Right atrium auricular region (tissue), 2 donors: ENCODE data around the gene ROR2. TPM values are rescaled to one million over a fixed set of nuclear protein-coding genes. Genes with fewer than 3 reads are reported as not detected.

ENCODE experiments used
- DNase-seq: peaks from one replicate; pipeline ENCODE4 v3.0.0-alpha.2; 2019; ENCODE audit warnings: low spot score
- H3K27ac ChIP-seq, 2 donors: fragments of 200-600 bp; sonication (generic); 1 replicate in 1 of 2; 2 replicates in 1 of 2; pipeline ENCODE4 v1.5.1; 2016 to 2019
- H3K27me3 ChIP-seq, 2 donors: fragments of 200-600 bp; sonication (generic); one replicate each; pipeline versions ENCODE4 v1.5.1 to v1.6.0; 2017 to 2019
- H3K36me3 ChIP-seq: fragments of 200-600 bp; sonication (generic); one replicate; pipeline ENCODE4 v1.5.1; 2016
- H3K4me1 ChIP-seq, 2 donors: fragments of 200-600 bp; sonication (generic); one replicate each; pipeline versions ENCODE4 v1.5.1 to v1.6.0; 2017 to 2019
- H3K4me3 ChIP-seq, 2 donors: fragments of 200-600 bp; sonication (generic); 1 replicate in 1 of 2; 2 replicates in 1 of 2; pipeline ENCODE4 v1.5.1; 2017 to 2019; ENCODE audit warnings: mild to moderate bottlenecking in 1 of 2, moderate library complexity in 1 of 2
- H3K9me3 ChIP-seq, 2 donors: fragments of 200-600 bp; sonication (generic); one replicate each; pipeline ENCODE4 v1.5.1; 2019
- CTCF ChIP-seq, 2 donors: fragments of 200-600 bp; sonication (generic); IDR thresholded peaks; one replicate each; pipeline ENCODE4 v1.5.1; 2019; ENCODE audit warnings: antibody characterized with exemption in 2 of 2
- total RNA-seq, 2 donors: library from RNA; depleted of rRNA; stranded (reverse); fragments of >200 nt; gene quantifications; one replicate each; pipeline ENCODE4 v1.1.0, GENCODE V29; 2016

Gene ROR2
- total RNA-seq, 2 donors from 2014 or later, result 21.8 to 28.5 TPM

GRCh38 chr9:91815896-91816295 lies 134.1 kb downstream of the ROR2 start:
- Histone ChIP-seq H3K9me3 (no peaks in the 10 kb centered on the region), H3K27ac (no peak overlapping the region), H3K27me3 (no peaks in the 10 kb centered on the region), H3K4me3 (no peak overlapping the region), H3K36me3 (no peaks in the 10 kb centered on the region), H3K4me1 (peaks cover 0 to 27% of the 10 kb centered on the region in 2 donors)
- TF ChIP-seq CTCF (IDR thresholded peaks at IDR 0.05), result no peak
- no peak for DNase-seq

GRCh38 chr9:91814753-91815152 lies 135.3 kb downstream of the ROR2 start:
- DNase-seq, result no peak
- H3K27ac ChIP-seq, result no peak overlapping the region
- TF ChIP-seq CTCF (IDR thresholded peaks at IDR 0.05), result no peak
- no peaks in the 10 kb centered on the region for H3K27me3 ChIP-seq
- peaks cover 0 to 38% of the 10 kb centered on the region in 2 donors for H3K4me1 ChIP-seq
- H3K4me3 ChIP-seq, result no peak overlapping the region
- no peaks in the 10 kb centered on the region for H3K9me3 ChIP-seq
- H3K36me3 ChIP-seq, result no peaks in the 10 kb centered on the region

GRCh38 chr9:91814201-91814600 lies 135.8 kb downstream of the ROR2 start:
- Histone ChIP-seq H3K4me1 (peaks cover 0 to 43% of the 10 kb centered on the region in 2 donors), H3K36me3 (no peaks in the 10 kb centered on the region), H3K9me3 (no peaks in the 10 kb centered on the region), H3K4me3 (no peak overlapping the region), H3K27me3 (no peaks in the 10 kb centered on the region), H3K27ac (no peak overlapping the region)
- no peak for DNase-seq
- TF ChIP-seq CTCF (IDR thresholded peaks at IDR 0.05), result no peak

GRCh38 chr9:91813176-91813795 lies 136.7 kb downstream of the ROR2 start:
- no peak overlapping the region for H3K27ac ChIP-seq

GRCh38 chr9:91812191-91812590 lies 137.8 kb downstream of the ROR2 start:
- Histone ChIP-seq H3K4me3 (no peak overlapping the region), H3K27me3 (no peaks in the 10 kb centered on the region), H3K27ac (no peak overlapping the region), H3K36me3 (no peaks in the 10 kb centered on the region), H3K4me1 (peaks cover 0 to 38% of the 10 kb centered on the region in 2 donors), H3K9me3 (no peaks in the 10 kb centered on the region)
- DNase-seq, result no peak
- no peak for TF ChIP-seq CTCF (IDR thresholded peaks at IDR 0.05)

More at GRCh38 chr9:91813176-91813795, 136.7 kb downstream of the ROR2 start:
- Histone ChIP-seq H3K4me3 (no peak overlapping the region), H3K27me3 (no peaks in the 10 kb centered on the region), H3K4me1 (peaks cover 0 to 46% of the 10 kb centered on the region in 2 donors), H3K9me3 (no peaks in the 10 kb centered on the region), H3K36me3 (no peaks in the 10 kb centered on the region)
- DNase-seq, result no peak
- no peak for TF ChIP-seq CTCF (IDR thresholded peaks at IDR 0.05)
